DND-41 (cell line): ENCODE results near the gene TMEM88.

Experiments used
- ATAC-seq: fragments of 200-7000 bp; cut with Tn5 transposase; 3 replicates; pipeline ENCODE4 v1.9.1; 2021; ENCODE audit warnings: low read depth; ENCODE audit not compliant: insufficient read depth
- DNase-seq: peaks from one replicate; pipeline ENCODE4 v3.0.0-alpha.2; 2020
- H2AFZ ChIP-seq: 2 replicates; pipeline ENCODE4 v1.6.0; 2012; ENCODE audit warnings: low read depth, low read length
- H3K27ac ChIP-seq: 2 replicates; pipeline ENCODE4 v1.5.1; 2012; ENCODE audit warnings: low read length, inconsistent platforms
- H3K27me3 ChIP-seq: fragments of 200-600 bp; sonication (generic); 2 replicates; pipeline ENCODE4 v1.6.0; 2012; ENCODE audit warnings: low read length, mild to moderate bottlenecking, inconsistent platforms; ENCODE audit not compliant: insufficient read depth, poor library complexity
- H3K36me3 ChIP-seq: 2 replicates; pipeline ENCODE4 v1.5.1; 2012; ENCODE audit warnings: low read length, inconsistent platforms; ENCODE audit not compliant: insufficient read depth
- H3K4me1 ChIP-seq: 2 replicates; pipeline ENCODE4 v1.5.1; 2012; ENCODE audit warnings: mild to moderate bottlenecking, low read length; ENCODE audit not compliant: insufficient read depth
- H3K4me2 ChIP-seq: 2 replicates; pipeline ENCODE4 v1.6.0; 2012; ENCODE audit warnings: mild to moderate bottlenecking, moderate library complexity, low read length, inconsistent platforms; ENCODE audit not compliant: insufficient read depth
- H3K4me3 ChIP-seq, 2 experiments: fragments of 200-600 bp in 1 of 2; shearing (Covaris generic) in 1 of 2; 2 replicates each; pipeline ENCODE4 v1.5.1; 2012 to 2016; ENCODE audit warnings: inconsistent platforms in 2 of 2, low read length in 2 of 2, mild to moderate bottlenecking in 2 of 2, low read depth in 1 of 2, moderate library complexity in 1 of 2
- H3K79me2 ChIP-seq: 2 replicates; pipeline ENCODE4 v1.6.0; 2012; ENCODE audit warnings: low read length, inconsistent platforms; ENCODE audit not compliant: insufficient read depth
- H3K9ac ChIP-seq: 2 replicates; pipeline ENCODE4 v1.6.0; 2012; ENCODE audit warnings: low read depth, mild to moderate bottlenecking, inconsistent platforms, low read length, moderate library complexity
- H3K9me3 ChIP-seq: 2 replicates; pipeline ENCODE4 v1.5.1; 2012; ENCODE audit warnings: low read length, moderate library complexity, mild to moderate bottlenecking, inconsistent platforms; ENCODE audit not compliant: insufficient read depth, severe bottlenecking
- H4K20me1 ChIP-seq: 2 replicates; pipeline ENCODE4 v1.6.0; 2012; ENCODE audit warnings: low read length; ENCODE audit not compliant: insufficient read depth
- CTCF ChIP-seq: IDR thresholded peaks from 2 replicates; pipeline ENCODE4 v1.5.1; 2012; ENCODE audit warnings: borderline replicate concordance, low read length, moderate library complexity, mild to moderate bottlenecking; ENCODE audit not compliant: poor library complexity, severe bottlenecking; ENCODE audit errors: extremely low read depth
- EZH2 ChIP-seq: IDR thresholded peaks from 3 replicates; pipeline ENCODE4 v1.6.1; 2012; ENCODE audit warnings: borderline replicate concordance, low read depth, mild to moderate bottlenecking, moderate library complexity, low read length, inconsistent platforms; ENCODE audit not compliant: severe bottlenecking

Gene TMEM88

GRCh38 chr17:7839876-7840261 lies 15.0 kb upstream of the TMEM88 start:
- no peaks in the 10 kb centered on the region for H3K79me2 ChIP-seq
- no peak for TF ChIP-seq CTCF
- TF ChIP-seq EZH2 = no peak
- no peak overlapping the region for H3K4me2 ChIP-seq
- DNase-seq = no peak
- H3K4me1 ChIP-seq = peaks cover 82% of the 10 kb centered on the region
- H4K20me1 ChIP-seq = peaks cover 29% of the 10 kb centered on the region
- H3K27ac ChIP-seq = no peak overlapping the region
- H3K36me3 ChIP-seq = no peaks in the 10 kb centered on the region
- no peak overlapping the region for H2AFZ ChIP-seq
- H3K9ac ChIP-seq = no peak overlapping the region
- no peak for ATAC-seq
- peaks cover 49% of the 10 kb centered on the region for H3K27me3 ChIP-seq
- H3K4me3 ChIP-seq = no peak overlapping the region
- no peaks in the 10 kb centered on the region for H3K9me3 ChIP-seq

- no peak overlapping the region; the same call in 1 of the 2 replicates for H3K9ac ChIP-seq
Measured at GRCh38 chr17:7840441-7840840, 14.4 kb upstream of the TMEM88 start.

GRCh38 chr17:7840875-7841274 lies 14.0 kb upstream of the TMEM88 start:
- no peaks in the 10 kb centered on the region; the same call in 1 of the 2 replicates for H3K79me2 ChIP-seq
- H3K9me3 ChIP-seq = no peaks in the 10 kb centered on the region
- no peak for TF ChIP-seq CTCF
- H3K27me3 ChIP-seq = peaks cover 49% of the 10 kb centered on the region
- peak overlapping the region in 1 of 2 experiments; percentile 91; a peak in 2 of 4 replicates for H3K4me3 ChIP-seq
- peaks cover 82% of the 10 kb centered on the region for H3K4me1 ChIP-seq
- H3K4me2 ChIP-seq = peak overlapping the region; percentile 95
- ATAC-seq (no peak), DNase-seq (no peak)
- peaks cover 33% of the 10 kb centered on the region for H4K20me1 ChIP-seq
- peak overlapping the region; percentile 60; the same call in 1 of the 2 replicates for H3K9ac ChIP-seq
- H3K27ac ChIP-seq = no peak overlapping the region
- H3K36me3 ChIP-seq = peaks cover 5% of the 10 kb centered on the region; the same call in 1 of the 2 replicates
- H2AFZ ChIP-seq = no peak overlapping the region

More at GRCh38 chr17:7840441-7840840, 14.4 kb upstream of the TMEM88 start:
- TF ChIP-seq EZH2 = no peak
- TF ChIP-seq CTCF = no peak
- H3K4me1 ChIP-seq = peaks cover 82% of the 10 kb centered on the region
- no peaks in the 10 kb centered on the region for H3K79me2 ChIP-seq
- ATAC-seq = no peak
- H3K9me3 ChIP-seq = no peaks in the 10 kb centered on the region
- peaks cover 31% of the 10 kb centered on the region for H4K20me1 ChIP-seq
- no peak overlapping the region for H3K27ac ChIP-seq
- DNase-seq = no peak
- peaks cover 2% of the 10 kb centered on the region; the same call in 1 of the 2 replicates for H3K36me3 ChIP-seq
- peaks cover 49% of the 10 kb centered on the region for H3K27me3 ChIP-seq
- H3K4me2 ChIP-seq = peak overlapping the region; percentile 95; the same call in 1 of the 2 replicates
- no peak overlapping the region for H2AFZ ChIP-seq
- no peak overlapping the region for H3K4me3 ChIP-seq
